ENCODE measurements around the gene DNAAF9. TPM values are rescaled to one million over a fixed set of nuclear protein-coding genes. Genes with fewer than 3 reads are reported as not detected.

DNAAF9 gene
- total and polyA plus RNA-seq, 4 donors: 1.4 to 4.4 (median 2.4) TPM

DNA sequence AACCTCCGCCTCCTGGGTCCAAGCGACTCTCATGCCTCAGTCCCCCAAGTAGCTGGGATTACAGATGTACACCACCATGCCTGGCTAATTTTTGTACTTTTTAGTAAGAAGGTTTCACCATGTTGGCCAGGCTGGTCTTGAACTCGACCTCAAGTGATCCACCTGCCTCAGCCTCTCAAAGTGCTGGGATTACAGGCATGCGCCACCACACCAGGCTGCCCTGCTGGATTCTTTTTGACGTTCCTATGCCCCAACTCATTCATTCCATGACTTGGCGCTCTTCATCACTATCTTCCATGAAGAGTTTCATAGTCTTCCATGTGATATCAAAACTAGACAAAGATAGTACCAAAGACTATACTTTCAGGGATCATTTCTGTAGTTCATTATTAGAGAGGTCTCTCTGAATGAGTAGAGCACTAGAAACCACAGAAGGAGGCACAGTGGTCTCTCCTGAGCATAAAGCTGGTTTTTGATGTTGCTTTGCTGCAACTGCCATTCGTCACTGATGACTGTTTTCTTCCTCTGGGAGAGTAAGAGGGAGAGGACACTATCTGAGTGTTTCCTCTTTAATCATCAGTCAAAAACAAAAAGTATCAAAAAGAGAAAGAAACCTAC, 23.5 kb downstream of the DNAAF9 start (continued):
- no peak for TF ChIP-seq GABPA (IDR thresholded peaks at IDR 0.05 in 1 of 2, conservative IDR thresholded peaks at IDR 0.05 in 1 of 2)
- TF ChIP-seq, protein P1, sequence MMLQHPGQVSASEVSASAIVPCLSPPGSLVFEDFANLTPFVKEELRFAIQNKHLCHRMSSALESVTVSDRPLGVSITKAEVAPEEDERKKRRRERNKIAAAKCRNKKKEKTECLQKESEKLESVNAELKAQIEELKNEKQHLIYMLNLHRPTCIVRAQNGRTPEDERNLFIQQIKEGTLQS (IDR thresholded peaks at IDR 0.05): no peak

DNA sequence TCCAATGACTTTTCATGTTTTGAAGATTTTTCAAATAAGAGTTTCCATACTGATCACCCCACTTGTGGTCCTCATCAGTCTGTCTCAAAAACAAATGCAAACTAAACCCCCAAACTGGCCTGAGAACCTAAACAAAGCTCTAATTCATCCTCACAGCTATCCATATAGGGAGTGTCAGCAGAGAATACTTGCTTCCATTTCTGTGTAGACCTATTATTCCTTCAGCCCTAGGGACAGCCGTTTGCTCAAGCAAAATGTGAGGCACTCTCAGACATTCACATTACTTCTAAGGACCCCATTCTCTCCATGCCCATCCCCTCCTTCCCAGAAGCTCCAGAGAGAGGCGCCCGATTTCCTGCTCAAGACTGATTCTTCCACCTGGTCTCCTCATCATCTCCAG, 24.6 kb downstream of the DNAAF9 start:
- no peak for DNase-seq (ENCODE audit: low spot score)
- H3K9me3 ChIP-seq (ENCODE audit: control insufficient read depth in 4 of 4, low read length in 3 of 4): no peaks in the 10 kb centered on the region
- H3K9ac ChIP-seq (ENCODE audit: low read depth in 1 of 2, low read length in 2 of 2): no peak overlapping the region
- H3K27ac ChIP-seq (ENCODE audit: low read depth in 1 of 2, low read length in 2 of 2): no peak overlapping the region
- H3K4me3 ChIP-seq (ENCODE audit: low read depth in 1 of 3, low read length in 3 of 3): no peak overlapping the region
- H3K4me1 ChIP-seq (ENCODE audit: control insufficient read depth in 4 of 4, insufficient read depth in 4 of 4, low read length in 3 of 4): no peaks in the 10 kb centered on the region
- no peaks in the 10 kb centered on the region for H3K27me3 ChIP-seq (ENCODE audit: control insufficient read depth in 4 of 4, insufficient read depth in 4 of 4, low read length in 3 of 4)
- no peaks in the 10 kb centered on the region for H3K36me3 ChIP-seq (ENCODE audit: control insufficient read depth in 4 of 4, insufficient read depth in 3 of 4, low read depth in 1 of 4, low read length in 3 of 4)
- WGBS: 97% methylated on average over 3 of the region's 3 CpGs
- TF ChIP-seq FOXA2 (IDR thresholded peaks at IDR 0.05) (no peak), SP1 (IDR thresholded peaks at IDR 0.05) (no peak), RAD21 (IDR thresholded peaks at IDR 0.05) (no peak), NR2F2 (IDR thresholded peaks at IDR 0.05) (no peak), GABPA (IDR thresholded peaks at IDR 0.05 in 1 of 2, conservative IDR thresholded peaks at IDR 0.05 in 1 of 2) (no peak), JUND (IDR thresholded peaks at IDR 0.05) (no peak), EGR1 (IDR thresholded peaks at IDR 0.05; ENCODE audit: low read depth in 2 of 2) (no peak), HNF4A (conservative IDR thresholded peaks at IDR 0.05) (no peak), HNF4G (IDR thresholded peaks at IDR 0.05) (no peak), FOXA1 (IDR thresholded peaks at IDR 0.05) (no peak)
- TF ChIP-seq, protein P2, sequence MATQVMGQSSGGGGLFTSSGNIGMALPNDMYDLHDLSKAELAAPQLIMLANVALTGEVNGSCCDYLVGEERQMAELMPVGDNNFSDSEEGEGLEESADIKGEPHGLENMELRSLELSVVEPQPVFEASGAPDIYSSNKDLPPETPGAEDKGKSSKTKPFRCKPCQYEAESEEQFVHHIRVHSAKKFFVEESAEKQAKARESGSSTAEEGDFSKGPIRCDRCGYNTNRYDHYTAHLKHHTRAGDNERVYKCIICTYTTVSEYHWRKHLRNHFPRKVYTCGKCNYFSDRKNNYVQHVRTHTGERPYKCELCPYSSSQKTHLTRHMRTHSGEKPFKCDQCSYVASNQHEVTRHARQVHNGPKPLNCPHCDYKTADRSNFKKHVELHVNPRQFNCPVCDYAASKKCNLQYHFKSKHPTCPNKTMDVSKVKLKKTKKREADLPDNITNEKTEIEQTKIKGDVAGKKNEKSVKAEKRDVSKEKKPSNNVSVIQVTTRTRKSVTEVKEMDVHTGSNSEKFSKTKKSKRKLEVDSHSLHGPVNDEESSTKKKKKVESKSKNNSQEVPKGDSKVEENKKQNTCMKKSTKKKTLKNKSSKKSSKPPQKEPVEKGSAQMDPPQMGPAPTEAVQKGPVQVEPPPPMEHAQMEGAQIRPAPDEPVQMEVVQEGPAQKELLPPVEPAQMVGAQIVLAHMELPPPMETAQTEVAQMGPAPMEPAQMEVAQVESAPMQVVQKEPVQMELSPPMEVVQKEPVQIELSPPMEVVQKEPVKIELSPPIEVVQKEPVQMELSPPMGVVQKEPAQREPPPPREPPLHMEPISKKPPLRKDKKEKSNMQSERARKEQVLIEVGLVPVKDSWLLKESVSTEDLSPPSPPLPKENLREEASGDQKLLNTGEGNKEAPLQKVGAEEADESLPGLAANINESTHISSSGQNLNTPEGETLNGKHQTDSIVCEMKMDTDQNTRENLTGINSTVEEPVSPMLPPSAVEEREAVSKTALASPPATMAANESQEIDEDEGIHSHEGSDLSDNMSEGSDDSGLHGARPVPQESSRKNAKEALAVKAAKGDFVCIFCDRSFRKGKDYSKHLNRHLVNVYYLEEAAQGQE (IDR thresholded peaks at IDR 0.05): no peak
- TF ChIP-seq, protein P1 (IDR thresholded peaks at IDR 0.05): no peak
- TF ChIP-seq, protein P3, sequence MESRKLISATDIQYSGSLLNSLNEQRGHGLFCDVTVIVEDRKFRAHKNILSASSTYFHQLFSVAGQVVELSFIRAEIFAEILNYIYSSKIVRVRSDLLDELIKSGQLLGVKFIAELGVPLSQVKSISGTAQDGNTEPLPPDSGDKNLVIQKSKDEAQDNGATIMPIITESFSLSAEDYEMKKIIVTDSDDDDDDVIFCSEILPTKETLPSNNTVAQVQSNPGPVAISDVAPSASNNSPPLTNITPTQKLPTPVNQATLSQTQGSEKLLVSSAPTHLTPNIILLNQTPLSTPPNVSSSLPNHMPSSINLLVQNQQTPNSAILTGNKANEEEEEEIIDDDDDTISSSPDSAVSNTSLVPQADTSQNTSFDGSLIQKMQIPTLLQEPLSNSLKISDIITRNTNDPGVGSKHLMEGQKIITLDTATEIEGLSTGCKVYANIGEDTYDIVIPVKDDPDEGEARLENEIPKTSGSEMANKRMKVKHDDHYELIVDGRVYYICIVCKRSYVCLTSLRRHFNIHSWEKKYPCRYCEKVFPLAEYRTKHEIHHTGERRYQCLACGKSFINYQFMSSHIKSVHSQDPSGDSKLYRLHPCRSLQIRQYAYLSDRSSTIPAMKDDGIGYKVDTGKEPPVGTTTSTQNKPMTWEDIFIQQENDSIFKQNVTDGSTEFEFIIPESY (IDR thresholded peaks at IDR 0.05): no peak
